Measurements from ENCODE around the gene CATSPER3.

- TF ChIP-seq POLR2A (IDR thresholded peaks at IDR 0.05; ENCODE audit: low read length) (no peak), GATA1 (IDR thresholded peaks at IDR 0.05; ENCODE audit: low read depth, low read length) (no peak)
Observed at GRCh38 chr5:134934202-134934601, 33.5 kb upstream of the CATSPER3 start.

Measured in erythroblast (primary cell).